GM20431 (cell line): ENCODE results near the gene JMJD4.
"Not testable (repeated sequence)": the region's sequence is repeated elsewhere in the genome, so short reads cannot be mapped to it uniquely, and the experiment has no call there.

Source experiments
- in situ Hi-C: fragments of 300-500 bp; cut with MseI, MboI; formaldehyde crosslinking; loops from one replicate; pipeline ENCODE4 v1.15.0; 2020; ENCODE audit warnings: low sequenced_read_pairs; ENCODE audit not compliant: unreplicated experiment

The JMJD4 gene

GRCh38 chr1:227709451-227709850, 25.7 kb downstream of the JMJD4 start:
- in situ Hi-C loops = no loop called here

GRCh38 chr1:227707846-227708245, 27.3 kb downstream of the JMJD4 start:
- in situ Hi-C loops = no loop called here

- in situ Hi-C loops = not testable (repeated sequence)
These were observed 33.5 kb downstream of the JMJD4 start for GRCh38 chr1:227701631-227702030.

- in situ Hi-C loops = no loop called here
These were observed 37.7 kb downstream of the JMJD4 start for GRCh38 chr1:227697321-227697864.

- in situ Hi-C loops = no loop called here
These were observed 49.3 kb downstream of the JMJD4 start for GRCh38 chr1:227685807-227686206.
